CD4-positive, alpha-beta T cell treated with Interleukin-4 for 4 hours (primary cell): ENCODE measurements around the gene SEMA3B.
"Not testable (repeated sequence)": the region's sequence is repeated elsewhere in the genome, so short reads cannot be mapped to it uniquely, and the experiment has no call there.

ENCODE experiments used
- DNase-seq: peaks from one replicate; pipeline ENCODE4 v3.0.0-alpha.2; 2020

SEMA3B gene

GRCh38 chr3:50295553-50296431 is 26.8 kb downstream of the SEMA3B start:
- no peak for DNase-seq

GRCh38 chr3:50296721-50297383 is 27.9 kb downstream of the SEMA3B start:
- no peak for DNase-seq

GRCh38 chr3:50297384-50297775 is 28.4 kb downstream of the SEMA3B start:
- DNase-seq, result no peak

- DNase-seq, result no peak
These were observed 29.2 kb downstream of the SEMA3B start for GRCh38 chr3:50297896-50298725.

- peak; percentile 99 for DNase-seq
These were observed 30.1 kb downstream of the SEMA3B start, which contains the start of the genes HYAL3 and NAA80 for GRCh38 chr3:50298836-50299637. HYAL3 (minus strand) TSS chr3:50299405; CDS start chr3:50295602, 3,803 bp downstream. NAA80 (minus strand) TSS chr3:50299405; CDS start chr3:50297463, 1,942 bp downstream.

GRCh38 chr3:50299638-50299928 is 30.6 kb downstream of the SEMA3B start:
- no peak for DNase-seq

GRCh38 chr3:50299929-50300680 is 31.2 kb downstream of the SEMA3B start:
- no peak for DNase-seq

- DNase-seq, result no peak
These were observed 31.8 kb downstream of the SEMA3B start for GRCh38 chr3:50300681-50301254.

GRCh38 chr3:50302095-50303012 is 33.4 kb downstream of the SEMA3B start:
- DNase-seq, result no peak

- no peak for DNase-seq
These were observed 34.3 kb downstream of the SEMA3B start, which contains the start of gene HYAL1 for GRCh38 chr3:50303013-50303815. HYAL1 (minus strand) TSS chr3:50303574; CDS start chr3:50302956, 618 bp downstream.

- no peak for DNase-seq
These were observed 35.7 kb downstream of the SEMA3B start for GRCh38 chr3:50304601-50305000.

GRCh38 chr3:50312041-50312440 is 43.1 kb downstream of the SEMA3B start:
- DNase-seq, result not testable (repeated sequence)

- no peak for DNase-seq
These were observed 45.4 kb downstream of the SEMA3B start for GRCh38 chr3:50314342-50314741.

- DNase-seq, result no peak
These were observed 45.9 kb downstream of the SEMA3B start for GRCh38 chr3:50314816-50315215.

GRCh38 chr3:50316657-50317242 is 47.8 kb downstream of the SEMA3B start:
- peak; percentile 86 for DNase-seq

GRCh38 chr3:50317300-50317699 is 48.4 kb downstream of the SEMA3B start:
- DNase-seq, result no peak

- no peak for DNase-seq
These were observed 49.2 kb downstream of the SEMA3B start for GRCh38 chr3:50318163-50318562.

GRCh38 chr3:50318615-50319014 is 49.7 kb downstream of the SEMA3B start:
- DNase-seq, result no peak
